HCT116 (cell line): Measurements from ENCODE around the gene CHERP.

Experiments
- CEBPB ChIP-seq: IDR thresholded peaks from 2 replicates; pipeline ENCODE4 v1.6.1; 2012; ENCODE audit warnings: low read depth
- EGR1 ChIP-seq: IDR thresholded peaks from 2 replicates; pipeline ENCODE4 v1.6.1; 2012; ENCODE audit warnings: low read depth
- EZH2 ChIP-seq: fragments of 200-600 bp; sonication (generic); IDR thresholded peaks from 2 replicates; pipeline ENCODE4 v1.6.1; 2017; ENCODE audit warnings: antibody characterized with exemption, mixed run types
- EZH2phosphoT487 ChIP-seq: fragments of 200-600 bp; IDR thresholded peaks from 2 replicates; pipeline ENCODE4 v1.6.1; 2018; ENCODE audit warnings: antibody characterized with exemption, borderline replicate concordance
- JUND ChIP-seq: IDR thresholded peaks from 2 replicates; pipeline ENCODE4 v1.6.1; 2012
- POLR2A ChIP-seq: IDR thresholded peaks from 2 replicates; pipeline ENCODE4 v1.7.0; 2011; ENCODE audit warnings: borderline replicate concordance; ENCODE audit not compliant: insufficient read depth, insufficient read length; ENCODE audit errors: extremely low read depth
- POLR2AphosphoS5 ChIP-seq: IDR thresholded peaks from 2 replicates; pipeline ENCODE4 v1.6.1; 2011; ENCODE audit warnings: mild to moderate bottlenecking, low read depth, low read length, moderate library complexity
- SIN3A ChIP-seq: IDR thresholded peaks from 2 replicates; pipeline ENCODE4 v1.6.1; 2012; ENCODE audit warnings: low read depth
- ZNF274 ChIP-seq: fragments of 200-500 bp; sonication (Bioruptor generic); IDR thresholded peaks from 2 replicates; pipeline ENCODE4 v1.6.1; 2014; ENCODE audit warnings: mild to moderate bottlenecking, low read depth, low read length, inconsistent platforms
- TF ChIP-seq, protein P1 (sequence below), 3 experiments: fragments of 200-600 bp in 1 of 3; sonication (generic) in 1 of 3; IDR thresholded peaks in 2 of 3; conservative IDR thresholded peaks in 1 of 3; 2 replicates each; pipeline ENCODE4 v1.5.1; 2012 to 2017; ENCODE audit warnings: low read depth in 2 of 3, low read length in 2 of 3, antibody characterized with exemption in 1 of 3, borderline replicate concordance in 1 of 3, control low read depth in 1 of 3, mild to moderate bottlenecking in 1 of 3, mixed read lengths in 1 of 3, mixed run types in 1 of 3, moderate library complexity in 1 of 3; ENCODE audit not compliant: insufficient read depth in 1 of 3
- TF ChIP-seq, protein P2 (sequence below): IDR thresholded peaks from 2 replicates; pipeline ENCODE4 v1.6.1; 2012
- TF ChIP-seq, protein P3 (sequence below): IDR thresholded peaks from 2 replicates; pipeline ENCODE4 v1.6.1; 2012; ENCODE audit warnings: low read depth
- TF ChIP-seq, protein P4 (sequence below): IDR thresholded peaks from 2 replicates; pipeline ENCODE4 v1.6.1; 2012
- TF ChIP-seq, protein P5 (sequence below): IDR thresholded peaks from 2 replicates; pipeline ENCODE4 v1.6.1; 2011; ENCODE audit warnings: mild to moderate bottlenecking, low read length, moderate library complexity; ENCODE audit not compliant: insufficient replicate concordance; ENCODE audit errors: extremely low read depth

DNA sequence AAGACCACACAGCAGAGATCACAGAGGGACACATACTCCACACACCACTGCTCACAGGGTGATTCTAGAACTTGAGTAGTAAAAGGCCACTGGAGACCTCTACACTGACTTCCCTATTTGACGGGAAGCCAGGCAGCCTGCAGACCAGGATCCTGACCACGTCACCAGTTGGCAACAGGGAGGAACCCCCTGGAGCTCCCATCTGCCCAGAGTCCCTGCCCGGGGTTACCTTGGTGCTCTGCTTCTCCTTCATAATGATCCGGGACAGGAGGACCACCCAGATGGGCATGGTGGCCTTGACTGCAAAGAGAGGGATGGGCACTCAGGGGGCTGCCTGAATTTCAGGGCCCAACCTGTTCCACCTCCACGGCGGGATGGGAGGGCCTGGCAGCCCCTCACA lies 29.0 kb upstream of the CHERP start:
- TF ChIP-seq, protein P1, sequence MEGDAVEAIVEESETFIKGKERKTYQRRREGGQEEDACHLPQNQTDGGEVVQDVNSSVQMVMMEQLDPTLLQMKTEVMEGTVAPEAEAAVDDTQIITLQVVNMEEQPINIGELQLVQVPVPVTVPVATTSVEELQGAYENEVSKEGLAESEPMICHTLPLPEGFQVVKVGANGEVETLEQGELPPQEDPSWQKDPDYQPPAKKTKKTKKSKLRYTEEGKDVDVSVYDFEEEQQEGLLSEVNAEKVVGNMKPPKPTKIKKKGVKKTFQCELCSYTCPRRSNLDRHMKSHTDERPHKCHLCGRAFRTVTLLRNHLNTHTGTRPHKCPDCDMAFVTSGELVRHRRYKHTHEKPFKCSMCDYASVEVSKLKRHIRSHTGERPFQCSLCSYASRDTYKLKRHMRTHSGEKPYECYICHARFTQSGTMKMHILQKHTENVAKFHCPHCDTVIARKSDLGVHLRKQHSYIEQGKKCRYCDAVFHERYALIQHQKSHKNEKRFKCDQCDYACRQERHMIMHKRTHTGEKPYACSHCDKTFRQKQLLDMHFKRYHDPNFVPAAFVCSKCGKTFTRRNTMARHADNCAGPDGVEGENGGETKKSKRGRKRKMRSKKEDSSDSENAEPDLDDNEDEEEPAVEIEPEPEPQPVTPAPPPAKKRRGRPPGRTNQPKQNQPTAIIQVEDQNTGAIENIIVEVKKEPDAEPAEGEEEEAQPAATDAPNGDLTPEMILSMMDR (IDR thresholded peaks at IDR 0.05 in 2 of 3, conservative IDR thresholded peaks at IDR 0.05 in 1 of 3; ENCODE audit: borderline replicate concordance in 1 of 3, insufficient read depth in 1 of 3, low read depth in 2 of 3, low read length in 2 of 3): no peak
- TF ChIP-seq, protein P2, sequence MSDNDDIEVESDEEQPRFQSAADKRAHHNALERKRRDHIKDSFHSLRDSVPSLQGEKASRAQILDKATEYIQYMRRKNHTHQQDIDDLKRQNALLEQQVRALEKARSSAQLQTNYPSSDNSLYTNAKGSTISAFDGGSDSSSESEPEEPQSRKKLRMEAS: no peak
- TF ChIP-seq POLR2A (no peak), EZH2 (no peak), EZH2phosphoT487 (no peak), POLR2AphosphoS5 (no peak), CEBPB (no peak), JUND (no peak), SIN3A (no peak), ZNF274 (no peak), EGR1 (no peak)
- TF ChIP-seq, protein P3, sequence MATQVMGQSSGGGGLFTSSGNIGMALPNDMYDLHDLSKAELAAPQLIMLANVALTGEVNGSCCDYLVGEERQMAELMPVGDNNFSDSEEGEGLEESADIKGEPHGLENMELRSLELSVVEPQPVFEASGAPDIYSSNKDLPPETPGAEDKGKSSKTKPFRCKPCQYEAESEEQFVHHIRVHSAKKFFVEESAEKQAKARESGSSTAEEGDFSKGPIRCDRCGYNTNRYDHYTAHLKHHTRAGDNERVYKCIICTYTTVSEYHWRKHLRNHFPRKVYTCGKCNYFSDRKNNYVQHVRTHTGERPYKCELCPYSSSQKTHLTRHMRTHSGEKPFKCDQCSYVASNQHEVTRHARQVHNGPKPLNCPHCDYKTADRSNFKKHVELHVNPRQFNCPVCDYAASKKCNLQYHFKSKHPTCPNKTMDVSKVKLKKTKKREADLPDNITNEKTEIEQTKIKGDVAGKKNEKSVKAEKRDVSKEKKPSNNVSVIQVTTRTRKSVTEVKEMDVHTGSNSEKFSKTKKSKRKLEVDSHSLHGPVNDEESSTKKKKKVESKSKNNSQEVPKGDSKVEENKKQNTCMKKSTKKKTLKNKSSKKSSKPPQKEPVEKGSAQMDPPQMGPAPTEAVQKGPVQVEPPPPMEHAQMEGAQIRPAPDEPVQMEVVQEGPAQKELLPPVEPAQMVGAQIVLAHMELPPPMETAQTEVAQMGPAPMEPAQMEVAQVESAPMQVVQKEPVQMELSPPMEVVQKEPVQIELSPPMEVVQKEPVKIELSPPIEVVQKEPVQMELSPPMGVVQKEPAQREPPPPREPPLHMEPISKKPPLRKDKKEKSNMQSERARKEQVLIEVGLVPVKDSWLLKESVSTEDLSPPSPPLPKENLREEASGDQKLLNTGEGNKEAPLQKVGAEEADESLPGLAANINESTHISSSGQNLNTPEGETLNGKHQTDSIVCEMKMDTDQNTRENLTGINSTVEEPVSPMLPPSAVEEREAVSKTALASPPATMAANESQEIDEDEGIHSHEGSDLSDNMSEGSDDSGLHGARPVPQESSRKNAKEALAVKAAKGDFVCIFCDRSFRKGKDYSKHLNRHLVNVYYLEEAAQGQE: no peak
- TF ChIP-seq, protein P4, sequence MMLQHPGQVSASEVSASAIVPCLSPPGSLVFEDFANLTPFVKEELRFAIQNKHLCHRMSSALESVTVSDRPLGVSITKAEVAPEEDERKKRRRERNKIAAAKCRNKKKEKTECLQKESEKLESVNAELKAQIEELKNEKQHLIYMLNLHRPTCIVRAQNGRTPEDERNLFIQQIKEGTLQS: no peak
- TF ChIP-seq, protein P5, sequence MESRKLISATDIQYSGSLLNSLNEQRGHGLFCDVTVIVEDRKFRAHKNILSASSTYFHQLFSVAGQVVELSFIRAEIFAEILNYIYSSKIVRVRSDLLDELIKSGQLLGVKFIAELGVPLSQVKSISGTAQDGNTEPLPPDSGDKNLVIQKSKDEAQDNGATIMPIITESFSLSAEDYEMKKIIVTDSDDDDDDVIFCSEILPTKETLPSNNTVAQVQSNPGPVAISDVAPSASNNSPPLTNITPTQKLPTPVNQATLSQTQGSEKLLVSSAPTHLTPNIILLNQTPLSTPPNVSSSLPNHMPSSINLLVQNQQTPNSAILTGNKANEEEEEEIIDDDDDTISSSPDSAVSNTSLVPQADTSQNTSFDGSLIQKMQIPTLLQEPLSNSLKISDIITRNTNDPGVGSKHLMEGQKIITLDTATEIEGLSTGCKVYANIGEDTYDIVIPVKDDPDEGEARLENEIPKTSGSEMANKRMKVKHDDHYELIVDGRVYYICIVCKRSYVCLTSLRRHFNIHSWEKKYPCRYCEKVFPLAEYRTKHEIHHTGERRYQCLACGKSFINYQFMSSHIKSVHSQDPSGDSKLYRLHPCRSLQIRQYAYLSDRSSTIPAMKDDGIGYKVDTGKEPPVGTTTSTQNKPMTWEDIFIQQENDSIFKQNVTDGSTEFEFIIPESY: no peak
